ENCODE measurements around the gene FBXL12.

FBXL12 gene

GRCh38 chr19:9768175-9769112 lies 50.4 kb downstream of the FBXL12 start, which contains the start of gene ZNF846 (continued):
- TF ChIP-seq ZFP69B (tag by site-specific recombination; IDR thresholded peaks at IDR 0.05) (no peak; the same call in 1 of the 2 replicates), ZNF423 (tag by site-specific recombination; IDR thresholded peaks at IDR 0.05) (no peak), ZEB2 (tag by site-specific recombination; IDR thresholded peaks at IDR 0.05) (peak; percentile 71; the same call in 1 of the 2 replicates), ZNF394 (tag by site-specific recombination; IDR thresholded peaks at IDR 0.05; ENCODE audit: borderline replicate concordance) (peak; percentile 100), ZNF830 (tag by site-specific recombination; IDR thresholded peaks at IDR 0.05; ENCODE audit: low read depth) (no peak), ZXDB (tag by site-specific recombination; IDR thresholded peaks at IDR 0.05) (peak; percentile 90), ZBTB17 (tag by site-specific recombination; IDR thresholded peaks at IDR 0.05) (peak; percentile 89), ZNF600 (tag by site-specific recombination; IDR thresholded peaks at IDR 0.05) (peak; percentile 84), ZNF529 (tag by site-specific recombination; IDR thresholded peaks at IDR 0.05; ENCODE audit: insufficient replicate concordance) (no peak), YY2 (tag by site-specific recombination; IDR thresholded peaks at IDR 0.05) (no peak), ZBTB7A (tag by site-specific recombination; IDR thresholded peaks at IDR 0.05; ENCODE audit: low read depth) (no peak), ZNF324 (tag by site-specific recombination; IDR thresholded peaks at IDR 0.05) (peak; percentile 42), ZNF677 (tag by site-specific recombination; IDR thresholded peaks at IDR 0.05) (no peak), ZNF664 (tag by site-specific recombination; IDR thresholded peaks at IDR 0.05) (no peak), ZNF544 (tag by site-specific recombination; IDR thresholded peaks at IDR 0.05) (no peak), ZNF157 (tag by site-specific recombination; IDR thresholded peaks at IDR 0.05) (no peak), ZNF747 (tag by site-specific recombination; IDR thresholded peaks at IDR 0.05) (no peak), ZNF398 (tag by site-specific recombination; IDR thresholded peaks at IDR 0.05) (peak; percentile 41; the same call in 1 of the 2 replicates), SP7 (tag by site-specific recombination; IDR thresholded peaks at IDR 0.05) (peak; percentile 71), MYNN (tag by site-specific recombination; IDR thresholded peaks at IDR 0.05; ENCODE audit: borderline replicate concordance) (no peak), MEIS1 (CRISPR knock-in tag; IDR thresholded peaks at IDR 0.05; ENCODE audit: borderline replicate concordance) (no peak), ZNF350 (tag by site-specific recombination; IDR thresholded peaks at IDR 0.05) (no peak), ZNF560 (tag by site-specific recombination; IDR thresholded peaks at IDR 0.05; ENCODE audit: borderline replicate concordance) (no peak)
- TF ChIP-seq, protein P1, sequence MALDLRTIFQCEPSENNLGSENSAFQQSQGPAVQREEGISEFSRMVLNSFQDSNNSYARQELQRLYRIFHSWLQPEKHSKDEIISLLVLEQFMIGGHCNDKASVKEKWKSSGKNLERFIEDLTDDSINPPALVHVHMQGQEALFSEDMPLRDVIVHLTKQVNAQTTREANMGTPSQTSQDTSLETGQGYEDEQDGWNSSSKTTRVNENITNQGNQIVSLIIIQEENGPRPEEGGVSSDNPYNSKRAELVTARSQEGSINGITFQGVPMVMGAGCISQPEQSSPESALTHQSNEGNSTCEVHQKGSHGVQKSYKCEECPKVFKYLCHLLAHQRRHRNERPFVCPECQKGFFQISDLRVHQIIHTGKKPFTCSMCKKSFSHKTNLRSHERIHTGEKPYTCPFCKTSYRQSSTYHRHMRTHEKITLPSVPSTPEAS (tag by site-specific recombination; IDR thresholded peaks at IDR 0.05) = no peak
- TF ChIP-seq, protein P2, sequence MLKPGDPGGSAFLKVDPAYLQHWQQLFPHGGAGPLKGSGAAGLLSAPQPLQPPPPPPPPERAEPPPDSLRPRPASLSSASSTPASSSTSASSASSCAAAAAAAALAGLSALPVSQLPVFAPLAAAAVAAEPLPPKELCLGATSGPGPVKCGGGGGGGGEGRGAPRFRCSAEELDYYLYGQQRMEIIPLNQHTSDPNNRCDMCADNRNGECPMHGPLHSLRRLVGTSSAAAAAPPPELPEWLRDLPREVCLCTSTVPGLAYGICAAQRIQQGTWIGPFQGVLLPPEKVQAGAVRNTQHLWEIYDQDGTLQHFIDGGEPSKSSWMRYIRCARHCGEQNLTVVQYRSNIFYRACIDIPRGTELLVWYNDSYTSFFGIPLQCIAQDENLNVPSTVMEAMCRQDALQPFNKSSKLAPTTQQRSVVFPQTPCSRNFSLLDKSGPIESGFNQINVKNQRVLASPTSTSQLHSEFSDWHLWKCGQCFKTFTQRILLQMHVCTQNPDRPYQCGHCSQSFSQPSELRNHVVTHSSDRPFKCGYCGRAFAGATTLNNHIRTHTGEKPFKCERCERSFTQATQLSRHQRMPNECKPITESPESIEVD (tag by site-specific recombination; IDR thresholded peaks at IDR 0.05) = no peak
- TF ChIP-seq, protein P3, sequence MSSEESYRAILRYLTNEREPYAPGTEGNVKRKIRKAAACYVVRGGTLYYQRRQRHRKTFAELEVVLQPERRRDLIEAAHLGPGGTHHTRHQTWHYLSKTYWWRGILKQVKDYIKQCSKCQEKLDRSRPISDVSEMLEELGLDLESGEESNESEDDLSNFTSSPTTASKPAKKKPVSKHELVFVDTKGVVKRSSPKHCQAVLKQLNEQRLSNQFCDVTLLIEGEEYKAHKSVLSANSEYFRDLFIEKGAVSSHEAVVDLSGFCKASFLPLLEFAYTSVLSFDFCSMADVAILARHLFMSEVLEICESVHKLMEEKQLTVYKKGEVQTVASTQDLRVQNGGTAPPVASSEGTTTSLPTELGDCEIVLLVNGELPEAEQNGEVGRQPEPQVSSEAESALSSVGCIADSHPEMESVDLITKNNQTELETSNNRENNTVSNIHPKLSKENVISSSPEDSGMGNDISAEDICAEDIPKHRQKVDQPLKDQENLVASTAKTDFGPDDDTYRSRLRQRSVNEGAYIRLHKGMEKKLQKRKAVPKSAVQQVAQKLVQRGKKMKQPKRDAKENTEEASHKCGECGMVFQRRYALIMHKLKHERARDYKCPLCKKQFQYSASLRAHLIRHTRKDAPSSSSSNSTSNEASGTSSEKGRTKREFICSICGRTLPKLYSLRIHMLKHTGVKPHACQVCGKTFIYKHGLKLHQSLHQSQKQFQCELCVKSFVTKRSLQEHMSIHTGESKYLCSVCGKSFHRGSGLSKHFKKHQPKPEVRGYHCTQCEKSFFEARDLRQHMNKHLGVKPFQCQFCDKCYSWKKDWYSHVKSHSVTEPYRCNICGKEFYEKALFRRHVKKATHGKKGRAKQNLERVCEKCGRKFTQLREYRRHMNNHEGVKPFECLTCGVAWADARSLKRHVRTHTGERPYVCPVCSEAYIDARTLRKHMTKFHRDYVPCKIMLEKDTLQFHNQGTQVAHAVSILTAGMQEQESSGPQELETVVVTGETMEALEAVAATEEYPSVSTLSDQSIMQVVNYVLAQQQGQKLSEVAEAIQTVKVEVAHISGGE (tag by site-specific recombination; conservative IDR thresholded peaks at IDR 0.05; ENCODE audit: low read depth) = peak; percentile 99
